Ecto neural progenitor cell (in vitro differentiated cells): ENCODE data around the gene RPL36A.

Source experiments
- DNase-seq: peaks from one replicate; pipeline ENCODE4 v3.0.0-alpha.2; 2018; ENCODE audit warnings: low spot score

RPL36A gene

DNA sequence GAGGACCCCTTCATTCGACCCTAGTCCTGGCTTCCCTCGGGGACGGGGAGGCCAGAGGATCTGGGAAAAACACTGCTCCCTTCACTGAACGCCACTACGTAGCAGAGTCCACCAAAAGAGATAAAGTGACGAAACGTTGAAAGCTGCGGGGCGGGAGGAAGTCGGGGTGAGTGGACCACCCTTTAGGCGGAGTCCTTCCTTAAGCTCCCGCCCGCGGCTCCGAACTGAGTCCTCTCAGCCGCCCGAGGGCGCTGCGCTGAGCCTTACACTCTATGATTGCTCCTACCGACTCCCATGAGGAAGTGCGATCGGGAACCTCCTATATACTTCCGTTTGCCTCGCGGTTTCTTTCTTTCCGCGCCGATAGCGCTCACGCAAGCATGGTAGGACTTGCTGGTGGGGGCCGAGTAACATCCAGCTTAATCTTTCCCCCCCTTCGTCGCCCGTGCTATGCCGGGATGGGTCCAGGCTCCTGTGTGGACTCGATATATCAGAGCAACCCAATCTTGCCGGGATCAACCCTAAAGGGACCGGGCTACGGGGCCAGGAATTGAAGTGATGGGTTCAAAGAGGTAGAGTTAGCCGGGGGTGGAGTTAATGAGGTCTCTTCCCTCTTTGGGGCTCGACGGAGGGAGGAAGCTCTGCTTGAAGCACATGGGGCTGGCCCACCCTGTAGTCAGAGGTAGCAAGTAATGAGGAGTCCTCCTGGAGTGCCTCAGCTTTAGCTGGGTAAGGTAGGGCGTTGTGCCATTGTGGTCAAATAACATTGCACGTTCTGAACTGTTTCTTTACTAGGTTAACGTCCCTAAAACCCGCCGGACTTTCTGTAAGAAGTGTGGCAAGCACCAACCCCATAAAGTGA lies at the start of gene RPL36A:
RPL36A (plus strand) TSS at position 348 of the 862 bp plus-strand sequence; CDS start at position 381, 33 bp downstream.
- peak; percentile 88 for DNase-seq

DNA sequence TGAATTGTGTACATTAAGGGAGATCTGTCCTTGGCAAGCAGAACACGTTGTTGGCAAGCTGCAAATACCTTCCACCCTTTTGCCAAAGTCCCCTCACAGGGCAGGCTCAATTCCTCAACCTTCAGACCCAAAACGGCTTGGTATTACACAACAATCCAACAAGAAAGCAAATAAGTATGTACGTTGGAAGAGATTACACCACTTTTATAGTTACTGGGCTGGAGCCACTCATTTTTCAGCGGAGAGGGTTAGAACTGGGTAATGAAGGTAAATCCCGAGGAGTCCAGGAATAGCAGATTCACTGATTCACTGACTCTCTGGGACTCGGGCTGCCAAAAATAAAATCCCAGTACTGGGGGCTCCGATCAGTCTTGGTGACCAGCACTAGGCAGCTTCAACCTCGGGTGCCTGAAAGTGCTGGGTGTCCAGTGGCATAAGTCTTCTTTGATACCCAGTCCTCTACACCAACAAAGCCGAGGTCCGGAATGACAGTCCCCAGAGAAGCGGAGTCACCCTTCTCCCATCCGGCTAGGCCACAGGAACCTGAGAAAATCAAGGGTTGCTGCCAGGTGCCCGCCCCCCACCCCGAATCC lies 42.9 kb upstream of the RPL36A start:
- no peak for DNase-seq

GRCh38 chrX:101348452-101349192 lies 42.2 kb upstream of the RPL36A start, which contains the start of gene TIMM8A:
TIMM8A (minus strand) TSS chrX:101348742; CDS start chrX:101348664, 78 bp downstream.
- DNase-seq = peak; percentile 75

DNA sequence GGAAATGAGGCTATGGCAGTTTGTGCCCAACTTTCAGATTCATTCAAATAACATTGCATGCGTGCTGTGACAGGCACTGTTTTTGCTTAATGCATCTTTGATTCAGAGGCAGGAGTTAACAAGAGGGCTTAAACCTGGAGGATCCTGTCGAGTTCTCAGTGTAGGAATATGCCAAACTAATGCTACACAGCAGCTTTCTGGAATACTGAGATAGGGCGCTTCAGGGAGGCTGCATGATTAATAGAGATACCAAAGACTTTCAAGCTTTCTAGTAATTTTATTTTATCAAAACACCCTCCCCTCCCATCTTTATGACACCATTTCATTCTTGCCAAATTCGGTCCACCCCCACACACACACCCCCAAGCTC lies 41.6 kb upstream of the RPL36A start:
- DNase-seq = no peak

DNA sequence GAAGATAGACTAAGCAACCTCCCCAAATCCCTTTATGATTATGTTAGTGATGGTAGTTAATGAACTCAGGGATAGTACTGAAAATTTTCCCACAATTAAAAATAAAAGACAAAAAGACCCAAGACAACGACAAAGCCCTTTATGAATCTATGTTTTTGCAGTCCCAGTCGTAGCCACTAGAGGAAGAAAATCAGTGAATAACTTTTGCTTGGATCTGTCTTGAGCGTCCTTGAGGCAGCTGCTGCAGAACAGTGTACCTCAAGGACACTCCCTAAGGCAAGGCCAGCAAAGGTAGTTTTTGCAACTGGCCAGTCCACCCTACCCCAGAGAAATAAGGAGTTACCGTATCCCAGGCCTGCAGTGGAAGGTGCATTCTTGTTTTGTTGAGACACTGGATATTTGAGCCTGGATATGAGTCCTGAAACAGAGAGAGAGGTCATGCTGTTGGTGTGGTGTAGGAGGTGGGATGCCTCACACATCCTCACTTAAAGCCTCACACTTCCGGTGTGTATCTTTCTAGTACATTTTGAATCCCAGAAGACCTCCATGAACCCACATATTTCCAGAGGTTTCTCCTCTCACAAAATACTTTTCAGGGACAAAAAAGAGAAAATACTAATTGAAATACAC lies 33.5 kb upstream of the RPL36A start:
- DNase-seq = no peak

- DNase-seq = no peak
Measured at GRCh38 chrX:101359966-101360365, 30.8 kb upstream of the RPL36A start.

- DNase-seq = no peak
Measured at GRCh38 chrX:101360390-101360789, 30.4 kb upstream of the RPL36A start.

GRCh38 chrX:101362116-101362515 lies 28.7 kb upstream of the RPL36A start:
- no peak for DNase-seq

DNA sequence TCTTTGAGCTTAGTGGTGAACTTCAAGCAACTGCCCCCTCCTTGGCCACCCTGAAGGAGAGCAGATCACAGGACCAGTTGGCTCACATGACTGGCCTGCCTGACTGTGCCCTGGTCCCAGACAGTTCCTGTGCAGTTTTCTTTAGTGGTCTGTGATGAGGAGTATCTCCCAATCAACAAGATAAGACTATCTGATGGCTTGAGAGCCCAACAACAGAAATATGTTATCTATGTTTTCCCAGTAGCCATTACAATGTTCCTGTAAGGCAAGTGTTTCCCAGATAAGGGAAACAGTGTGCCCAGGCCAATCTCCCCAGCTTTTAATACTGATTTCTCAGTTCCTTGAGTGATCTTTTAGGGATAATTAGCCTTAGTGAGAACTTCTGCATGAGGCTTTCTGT lies 28.1 kb upstream of the RPL36A start:
- no peak for DNase-seq

GRCh38 chrX:101365301-101365795 lies 25.5 kb upstream of the RPL36A start:
- no peak for DNase-seq

GRCh38 chrX:101368800-101369199 lies 22.0 kb upstream of the RPL36A start:
- no peak for DNase-seq

DNA sequence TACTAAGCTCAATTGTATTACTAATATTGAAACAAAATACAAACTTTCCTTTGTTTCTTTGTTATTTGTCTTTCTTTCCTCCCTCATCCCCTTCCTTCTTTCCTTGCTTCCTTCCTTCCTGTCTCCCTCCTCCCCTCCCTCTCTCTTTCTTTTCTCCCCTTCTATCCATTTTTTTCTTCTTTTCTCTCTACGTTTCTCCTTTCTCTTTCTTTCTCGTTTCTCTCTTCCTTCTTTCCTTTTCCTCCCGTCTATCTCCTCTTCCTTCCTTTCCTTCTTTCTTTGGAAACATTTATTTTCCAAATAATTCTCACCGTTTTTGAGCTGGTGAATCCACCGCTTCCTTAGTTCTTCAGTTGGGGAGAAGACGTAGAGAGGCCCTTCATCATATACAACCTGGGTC lies 21.1 kb upstream of the RPL36A start:
- no peak for DNase-seq

- no peak for DNase-seq
Measured at GRCh38 chrX:101370888-101371504, 19.8 kb upstream of the RPL36A start.

- no peak for DNase-seq
Measured at GRCh38 chrX:101377547-101377946, 13.3 kb upstream of the RPL36A start.

GRCh38 chrX:101383679-101384205 lies 7.1 kb upstream of the RPL36A start:
- no peak for DNase-seq

- DNase-seq = no peak
Measured at GRCh38 chrX:101385026-101385684, 5.7 kb upstream of the RPL36A start.

- no peak for DNase-seq
Measured at GRCh38 chrX:101385795-101386541, 4.8 kb upstream of the RPL36A start, which contains the start of gene BTK. BTK (minus strand) TSS chrX:101386191; CDS start chrX:101375284, 10,907 bp downstream.

DNA sequence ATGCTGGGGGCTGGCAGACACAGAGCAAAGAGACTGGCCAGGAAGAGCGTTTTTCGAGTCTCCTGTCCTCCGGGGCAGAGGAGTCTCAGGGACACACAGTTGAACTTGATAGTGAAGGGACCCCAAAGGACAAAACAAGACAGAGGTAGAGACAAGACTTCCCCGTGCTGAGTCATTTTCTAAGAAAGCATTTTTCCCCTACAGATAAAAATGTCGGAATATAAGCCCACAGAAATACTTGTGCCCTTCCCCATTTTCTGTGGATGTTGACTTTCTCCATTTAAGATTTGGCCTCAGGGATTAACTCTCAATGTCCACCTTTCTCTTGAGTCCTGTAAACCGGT lies 4.3 kb upstream of the RPL36A start:
- no peak for DNase-seq

DNA sequence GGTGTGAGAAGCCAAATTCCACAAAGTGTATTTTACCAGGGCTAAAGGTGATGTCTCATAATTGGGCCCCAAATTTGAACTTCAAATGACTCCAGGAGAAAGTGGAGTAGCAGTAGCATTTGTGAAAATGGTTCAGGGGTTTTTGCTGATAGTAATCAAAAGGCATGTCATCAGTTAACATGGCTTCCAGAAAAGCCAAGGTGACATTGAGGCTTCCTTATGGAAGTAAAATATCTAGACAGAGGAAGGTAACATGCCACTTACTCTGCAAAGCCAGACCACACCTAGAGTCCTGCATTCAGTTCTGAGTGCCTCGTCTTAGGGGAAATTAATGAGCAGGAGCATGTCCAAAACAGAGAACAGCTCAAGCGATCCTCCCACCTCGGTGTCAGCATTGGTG lies 2.2 kb upstream of the RPL36A start:
- no peak for DNase-seq

DNA sequence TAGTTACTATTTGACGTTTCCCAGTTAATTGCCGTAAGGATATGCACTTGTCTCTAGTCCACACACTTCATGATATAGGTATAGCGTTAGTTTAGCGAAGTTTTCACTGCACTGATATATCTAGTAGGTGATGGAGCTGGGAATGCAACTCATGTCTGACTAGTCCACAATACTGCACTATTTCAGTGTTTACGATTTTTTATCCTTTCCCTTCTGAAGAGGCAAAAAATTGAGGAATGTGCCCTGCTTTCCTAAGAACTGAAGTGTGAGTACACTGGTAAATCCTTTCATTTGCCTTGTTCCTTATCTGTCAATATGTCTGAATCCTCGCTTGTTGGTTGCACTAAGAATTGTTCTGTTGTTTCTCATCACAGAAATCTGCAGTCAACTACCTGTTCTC lies 1.0 kb downstream of the RPL36A start:
- DNase-seq = no peak
